Lower leg skin (tissue), 3 donors: Measurements from ENCODE around the gene UBE2Z.

Source experiments
- POLR2A ChIP-seq, 2 donors: fragments of 450-650 bp; IDR thresholded peaks; one replicate each; pipeline ENCODE4 v1.6.1; 2016 to 2017; ENCODE audit warnings: antibody characterized with exemption in 2 of 2, mild to moderate bottlenecking in 1 of 2, moderate library complexity in 1 of 2
- TF ChIP-seq, protein P1 (sequence below), 3 donors: fragments of 450-650 bp; IDR thresholded peaks; one replicate each; pipeline ENCODE4 v1.5.1; 2016; ENCODE audit warnings: antibody characterized with exemption in 3 of 3, mild to moderate bottlenecking in 3 of 3, moderate library complexity in 2 of 3

DNA sequence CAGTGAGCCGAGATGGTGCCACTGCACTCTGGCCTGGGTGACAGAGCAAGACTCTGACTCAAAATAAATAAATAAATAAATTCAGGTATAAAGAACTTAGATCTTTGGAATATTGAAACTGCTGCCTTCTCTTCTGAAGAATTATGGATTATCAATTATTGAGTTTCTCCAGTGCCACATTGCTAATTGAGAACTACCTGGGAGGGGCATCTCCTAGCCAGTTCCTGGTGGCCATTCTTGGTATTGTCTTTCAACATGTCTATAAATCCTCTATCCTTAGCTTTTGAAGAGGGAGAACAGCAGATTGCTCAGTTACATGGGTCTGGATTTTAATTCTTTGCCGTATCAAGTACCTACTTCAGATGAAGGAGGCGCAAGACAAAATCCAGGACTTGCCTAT, 48.2 kb upstream of the UBE2Z start:
- no peak for TF ChIP-seq POLR2A (IDR thresholded peaks at IDR 0.05)
- TF ChIP-seq, protein P1, sequence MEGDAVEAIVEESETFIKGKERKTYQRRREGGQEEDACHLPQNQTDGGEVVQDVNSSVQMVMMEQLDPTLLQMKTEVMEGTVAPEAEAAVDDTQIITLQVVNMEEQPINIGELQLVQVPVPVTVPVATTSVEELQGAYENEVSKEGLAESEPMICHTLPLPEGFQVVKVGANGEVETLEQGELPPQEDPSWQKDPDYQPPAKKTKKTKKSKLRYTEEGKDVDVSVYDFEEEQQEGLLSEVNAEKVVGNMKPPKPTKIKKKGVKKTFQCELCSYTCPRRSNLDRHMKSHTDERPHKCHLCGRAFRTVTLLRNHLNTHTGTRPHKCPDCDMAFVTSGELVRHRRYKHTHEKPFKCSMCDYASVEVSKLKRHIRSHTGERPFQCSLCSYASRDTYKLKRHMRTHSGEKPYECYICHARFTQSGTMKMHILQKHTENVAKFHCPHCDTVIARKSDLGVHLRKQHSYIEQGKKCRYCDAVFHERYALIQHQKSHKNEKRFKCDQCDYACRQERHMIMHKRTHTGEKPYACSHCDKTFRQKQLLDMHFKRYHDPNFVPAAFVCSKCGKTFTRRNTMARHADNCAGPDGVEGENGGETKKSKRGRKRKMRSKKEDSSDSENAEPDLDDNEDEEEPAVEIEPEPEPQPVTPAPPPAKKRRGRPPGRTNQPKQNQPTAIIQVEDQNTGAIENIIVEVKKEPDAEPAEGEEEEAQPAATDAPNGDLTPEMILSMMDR (IDR thresholded peaks at IDR 0.05) = no peak
